GM23338 (cell line): Measurements from ENCODE around the gene GAS6.

Experiments
- CREB1 ChIP-seq: fragments of 250-450 bp; sonication (Bioruptor Pico); IDR thresholded peaks from 2 replicates; pipeline ENCODE4 v1.5.0; 2020; ENCODE audit warnings: low read depth, mild to moderate bottlenecking, moderate library complexity
- EZH2 ChIP-seq: fragments of 200-600 bp; sonication (generic); IDR thresholded peaks from one replicate; pipeline ENCODE4 v1.8.0; 2017; ENCODE audit warnings: antibody characterized with exemption, mild to moderate bottlenecking, low read depth; ENCODE audit not compliant: unreplicated experiment
- EZH2phosphoT487 ChIP-seq: fragments of 200-600 bp; sonication (generic); IDR thresholded peaks from one replicate; pipeline ENCODE4 v1.8.1; 2018; ENCODE audit warnings: antibody characterized with exemption; ENCODE audit not compliant: unreplicated experiment
- JUNB ChIP-seq: IDR thresholded peaks from one replicate; pipeline ENCODE4 v1.6.1; 2016; ENCODE audit warnings: antibody characterized with exemption; ENCODE audit not compliant: unreplicated experiment
- POLR2AphosphoS5 ChIP-seq: IDR thresholded peaks from 2 replicates; pipeline ENCODE4 v1.6.1; 2016; ENCODE audit warnings: antibody characterized with exemption, low read depth
- ZNF114 ChIP-seq: fragments of 250-450 bp; sonication (Bioruptor Pico); IDR thresholded peaks from 2 replicates; pipeline ENCODE4 v1.5.0; 2020; ENCODE audit warnings: mild to moderate bottlenecking, moderate library complexity
- TF ChIP-seq, protein P1 (sequence below), 2 experiments: fragments of 200-600 bp in 1 of 2; sonication (generic) in 1 of 2; conservative IDR thresholded peaks; 2 replicates each; pipeline versions ENCODE4 v1.5.1 to v1.6.1; 2016 to 2017; ENCODE audit warnings: antibody characterized with exemption in 2 of 2, low read depth in 2 of 2, mild to moderate bottlenecking in 2 of 2, moderate library complexity in 1 of 2
- TF ChIP-seq, protein P2 (sequence below): IDR thresholded peaks from one replicate; pipeline ENCODE4 v1.6.1; 2018; ENCODE audit warnings: antibody characterized with exemption; ENCODE audit not compliant: unreplicated experiment
- TF ChIP-seq, protein P3 (sequence below): fragments of 250-450 bp; sonication (Bioruptor Pico); IDR thresholded peaks from 2 replicates; pipeline ENCODE4 v1.5.0; 2020; ENCODE audit warnings: mild to moderate bottlenecking, moderate library complexity

DNA sequence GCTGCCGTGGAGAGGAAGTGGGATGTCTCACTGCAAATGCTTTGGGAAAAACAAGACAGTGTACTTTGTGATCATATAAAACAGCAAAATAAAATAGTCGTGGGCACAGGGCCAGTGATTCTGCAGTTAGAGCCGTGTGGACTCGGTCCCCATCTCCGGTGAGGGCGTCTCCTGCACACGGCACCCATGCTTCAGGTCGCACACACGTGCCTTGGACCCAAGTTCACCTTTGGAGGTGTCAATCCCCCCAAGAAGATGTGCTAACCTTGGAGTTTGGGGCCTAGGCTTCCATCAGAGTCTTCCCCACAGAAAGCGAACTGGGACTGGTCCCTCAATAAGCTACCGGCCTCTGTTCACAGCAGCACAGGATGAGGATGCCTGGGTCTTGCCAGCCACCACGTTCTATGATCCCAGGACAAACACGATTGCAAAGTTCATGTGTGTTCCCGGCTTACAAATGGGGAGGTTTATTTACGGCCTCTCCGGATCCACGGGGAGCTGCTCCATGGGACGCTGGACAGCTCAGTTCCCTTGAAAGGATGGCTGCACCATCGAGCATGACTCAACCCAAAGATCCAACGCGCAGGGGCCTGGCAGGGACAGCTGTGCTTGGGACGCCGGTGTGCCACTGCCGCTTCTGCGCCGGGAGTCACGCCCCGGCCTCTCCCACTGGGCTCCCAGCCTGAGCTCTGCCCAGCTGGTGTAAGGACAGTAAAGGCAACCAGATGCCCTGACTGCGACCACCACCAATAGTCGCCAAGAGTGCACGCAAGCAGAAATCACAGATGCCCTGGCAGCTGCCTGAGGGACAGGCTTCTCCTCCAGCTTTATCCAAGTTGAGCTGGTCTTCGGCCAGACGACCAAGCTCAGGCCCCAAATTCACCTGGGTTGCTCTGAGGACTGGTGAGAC, 8.6 kb downstream of the GAS6 start:
- no peak for TF ChIP-seq CREB1 (CRISPR knock-in tag)
- TF ChIP-seq, protein P1, sequence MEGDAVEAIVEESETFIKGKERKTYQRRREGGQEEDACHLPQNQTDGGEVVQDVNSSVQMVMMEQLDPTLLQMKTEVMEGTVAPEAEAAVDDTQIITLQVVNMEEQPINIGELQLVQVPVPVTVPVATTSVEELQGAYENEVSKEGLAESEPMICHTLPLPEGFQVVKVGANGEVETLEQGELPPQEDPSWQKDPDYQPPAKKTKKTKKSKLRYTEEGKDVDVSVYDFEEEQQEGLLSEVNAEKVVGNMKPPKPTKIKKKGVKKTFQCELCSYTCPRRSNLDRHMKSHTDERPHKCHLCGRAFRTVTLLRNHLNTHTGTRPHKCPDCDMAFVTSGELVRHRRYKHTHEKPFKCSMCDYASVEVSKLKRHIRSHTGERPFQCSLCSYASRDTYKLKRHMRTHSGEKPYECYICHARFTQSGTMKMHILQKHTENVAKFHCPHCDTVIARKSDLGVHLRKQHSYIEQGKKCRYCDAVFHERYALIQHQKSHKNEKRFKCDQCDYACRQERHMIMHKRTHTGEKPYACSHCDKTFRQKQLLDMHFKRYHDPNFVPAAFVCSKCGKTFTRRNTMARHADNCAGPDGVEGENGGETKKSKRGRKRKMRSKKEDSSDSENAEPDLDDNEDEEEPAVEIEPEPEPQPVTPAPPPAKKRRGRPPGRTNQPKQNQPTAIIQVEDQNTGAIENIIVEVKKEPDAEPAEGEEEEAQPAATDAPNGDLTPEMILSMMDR (conservative IDR thresholded peaks at IDR 0.05; ENCODE audit: low read depth in 2 of 2), result no peak
- TF ChIP-seq, protein P2, sequence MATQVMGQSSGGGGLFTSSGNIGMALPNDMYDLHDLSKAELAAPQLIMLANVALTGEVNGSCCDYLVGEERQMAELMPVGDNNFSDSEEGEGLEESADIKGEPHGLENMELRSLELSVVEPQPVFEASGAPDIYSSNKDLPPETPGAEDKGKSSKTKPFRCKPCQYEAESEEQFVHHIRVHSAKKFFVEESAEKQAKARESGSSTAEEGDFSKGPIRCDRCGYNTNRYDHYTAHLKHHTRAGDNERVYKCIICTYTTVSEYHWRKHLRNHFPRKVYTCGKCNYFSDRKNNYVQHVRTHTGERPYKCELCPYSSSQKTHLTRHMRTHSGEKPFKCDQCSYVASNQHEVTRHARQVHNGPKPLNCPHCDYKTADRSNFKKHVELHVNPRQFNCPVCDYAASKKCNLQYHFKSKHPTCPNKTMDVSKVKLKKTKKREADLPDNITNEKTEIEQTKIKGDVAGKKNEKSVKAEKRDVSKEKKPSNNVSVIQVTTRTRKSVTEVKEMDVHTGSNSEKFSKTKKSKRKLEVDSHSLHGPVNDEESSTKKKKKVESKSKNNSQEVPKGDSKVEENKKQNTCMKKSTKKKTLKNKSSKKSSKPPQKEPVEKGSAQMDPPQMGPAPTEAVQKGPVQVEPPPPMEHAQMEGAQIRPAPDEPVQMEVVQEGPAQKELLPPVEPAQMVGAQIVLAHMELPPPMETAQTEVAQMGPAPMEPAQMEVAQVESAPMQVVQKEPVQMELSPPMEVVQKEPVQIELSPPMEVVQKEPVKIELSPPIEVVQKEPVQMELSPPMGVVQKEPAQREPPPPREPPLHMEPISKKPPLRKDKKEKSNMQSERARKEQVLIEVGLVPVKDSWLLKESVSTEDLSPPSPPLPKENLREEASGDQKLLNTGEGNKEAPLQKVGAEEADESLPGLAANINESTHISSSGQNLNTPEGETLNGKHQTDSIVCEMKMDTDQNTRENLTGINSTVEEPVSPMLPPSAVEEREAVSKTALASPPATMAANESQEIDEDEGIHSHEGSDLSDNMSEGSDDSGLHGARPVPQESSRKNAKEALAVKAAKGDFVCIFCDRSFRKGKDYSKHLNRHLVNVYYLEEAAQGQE, result no peak
- no peak for TF ChIP-seq POLR2AphosphoS5
- no peak for TF ChIP-seq JUNB
- no peak for TF ChIP-seq EZH2
- no peak for TF ChIP-seq EZH2phosphoT487
- TF ChIP-seq ZNF114 (CRISPR knock-in tag), result no peak
- TF ChIP-seq, protein P3, sequence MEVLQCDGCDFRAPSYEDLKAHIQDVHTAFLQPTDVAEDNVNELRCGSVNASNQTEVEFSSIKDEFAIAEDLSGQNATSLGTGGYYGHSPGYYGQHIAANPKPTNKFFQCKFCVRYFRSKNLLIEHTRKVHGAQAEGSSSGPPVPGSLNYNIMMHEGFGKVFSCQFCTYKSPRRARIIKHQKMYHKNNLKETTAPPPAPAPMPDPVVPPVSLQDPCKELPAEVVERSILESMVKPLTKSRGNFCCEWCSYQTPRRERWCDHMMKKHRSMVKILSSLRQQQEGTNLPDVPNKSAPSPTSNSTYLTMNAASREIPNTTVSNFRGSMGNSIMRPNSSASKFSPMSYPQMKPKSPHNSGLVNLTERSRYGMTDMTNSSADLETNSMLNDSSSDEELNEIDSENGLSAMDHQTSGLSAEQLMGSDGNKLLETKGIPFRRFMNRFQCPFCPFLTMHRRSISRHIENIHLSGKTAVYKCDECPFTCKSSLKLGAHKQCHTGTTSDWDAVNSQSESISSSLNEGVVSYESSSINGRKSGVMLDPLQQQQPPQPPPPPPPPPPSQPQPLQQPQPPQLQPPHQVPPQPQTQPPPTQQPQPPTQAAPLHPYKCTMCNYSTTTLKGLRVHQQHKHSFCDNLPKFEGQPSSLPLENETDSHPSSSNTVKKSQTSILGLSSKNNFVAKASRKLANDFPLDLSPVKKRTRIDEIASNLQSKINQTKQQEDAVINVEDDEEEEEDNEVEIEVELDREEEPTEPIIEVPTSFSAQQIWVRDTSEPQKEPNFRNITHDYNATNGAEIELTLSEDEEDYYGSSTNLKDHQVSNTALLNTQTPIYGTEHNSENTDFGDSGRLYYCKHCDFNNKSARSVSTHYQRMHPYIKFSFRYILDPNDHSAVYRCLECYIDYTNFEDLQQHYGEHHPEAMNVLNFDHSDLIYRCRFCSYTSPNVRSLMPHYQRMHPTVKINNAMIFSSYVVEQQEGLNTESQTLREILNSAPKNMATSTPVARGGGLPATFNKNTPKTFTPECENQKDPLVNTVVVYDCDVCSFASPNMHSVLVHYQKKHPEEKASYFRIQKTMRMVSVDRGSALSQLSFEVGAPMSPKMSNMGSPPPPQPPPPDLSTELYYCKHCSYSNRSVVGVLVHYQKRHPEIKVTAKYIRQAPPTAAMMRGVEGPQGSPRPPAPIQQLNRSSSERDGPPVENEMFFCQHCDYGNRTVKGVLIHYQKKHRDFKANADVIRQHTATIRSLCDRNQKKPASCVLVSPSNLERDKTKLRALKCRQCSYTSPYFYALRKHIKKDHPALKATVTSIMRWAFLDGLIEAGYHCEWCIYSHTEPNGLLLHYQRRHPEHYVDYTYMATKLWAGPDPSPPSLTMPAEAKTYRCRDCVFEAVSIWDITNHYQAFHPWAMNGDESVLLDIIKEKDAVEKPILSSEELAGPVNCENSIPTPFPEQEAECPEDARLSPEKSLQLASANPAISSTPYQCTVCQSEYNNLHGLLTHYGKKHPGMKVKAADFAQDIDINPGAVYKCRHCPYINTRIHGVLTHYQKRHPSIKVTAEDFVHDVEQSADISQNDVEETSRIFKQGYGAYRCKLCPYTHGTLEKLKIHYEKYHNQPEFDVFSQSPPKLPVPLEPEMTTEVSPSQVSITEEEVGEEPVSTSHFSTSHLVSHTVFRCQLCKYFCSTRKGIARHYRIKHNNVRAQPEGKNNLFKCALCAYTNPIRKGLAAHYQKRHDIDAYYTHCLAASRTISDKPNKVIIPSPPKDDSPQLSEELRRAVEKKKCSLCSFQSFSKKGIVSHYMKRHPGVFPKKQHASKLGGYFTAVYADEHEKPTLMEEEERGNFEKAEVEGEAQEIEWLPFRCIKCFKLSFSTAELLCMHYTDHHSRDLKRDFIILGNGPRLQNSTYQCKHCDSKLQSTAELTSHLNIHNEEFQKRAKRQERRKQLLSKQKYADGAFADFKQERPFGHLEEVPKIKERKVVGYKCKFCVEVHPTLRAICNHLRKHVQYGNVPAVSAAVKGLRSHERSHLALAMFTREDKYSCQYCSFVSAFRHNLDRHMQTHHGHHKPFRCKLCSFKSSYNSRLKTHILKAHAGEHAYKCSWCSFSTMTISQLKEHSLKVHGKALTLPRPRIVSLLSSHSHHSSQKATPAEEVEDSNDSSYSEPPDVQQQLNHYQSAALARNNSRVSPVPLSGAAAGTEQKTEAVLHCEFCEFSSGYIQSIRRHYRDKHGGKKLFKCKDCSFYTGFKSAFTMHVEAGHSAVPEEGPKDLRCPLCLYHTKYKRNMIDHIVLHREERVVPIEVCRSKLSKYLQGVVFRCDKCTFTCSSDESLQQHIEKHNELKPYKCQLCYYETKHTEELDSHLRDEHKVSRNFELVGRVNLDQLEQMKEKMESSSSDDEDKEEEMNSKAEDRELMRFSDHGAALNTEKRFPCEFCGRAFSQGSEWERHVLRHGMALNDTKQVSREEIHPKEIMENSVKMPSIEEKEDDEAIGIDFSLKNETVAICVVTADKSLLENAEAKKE (CRISPR knock-in tag), result no peak
